Measurements from ENCODE around the gene EEF1AKMT2. TPM values are rescaled to one million over a fixed set of nuclear protein-coding genes. Genes with fewer than 3 reads are reported as not detected.

The EEF1AKMT2 gene
- total and polyA plus RNA-seq, 2 donors, result 22.3 to 27.3 TPM

DNA sequence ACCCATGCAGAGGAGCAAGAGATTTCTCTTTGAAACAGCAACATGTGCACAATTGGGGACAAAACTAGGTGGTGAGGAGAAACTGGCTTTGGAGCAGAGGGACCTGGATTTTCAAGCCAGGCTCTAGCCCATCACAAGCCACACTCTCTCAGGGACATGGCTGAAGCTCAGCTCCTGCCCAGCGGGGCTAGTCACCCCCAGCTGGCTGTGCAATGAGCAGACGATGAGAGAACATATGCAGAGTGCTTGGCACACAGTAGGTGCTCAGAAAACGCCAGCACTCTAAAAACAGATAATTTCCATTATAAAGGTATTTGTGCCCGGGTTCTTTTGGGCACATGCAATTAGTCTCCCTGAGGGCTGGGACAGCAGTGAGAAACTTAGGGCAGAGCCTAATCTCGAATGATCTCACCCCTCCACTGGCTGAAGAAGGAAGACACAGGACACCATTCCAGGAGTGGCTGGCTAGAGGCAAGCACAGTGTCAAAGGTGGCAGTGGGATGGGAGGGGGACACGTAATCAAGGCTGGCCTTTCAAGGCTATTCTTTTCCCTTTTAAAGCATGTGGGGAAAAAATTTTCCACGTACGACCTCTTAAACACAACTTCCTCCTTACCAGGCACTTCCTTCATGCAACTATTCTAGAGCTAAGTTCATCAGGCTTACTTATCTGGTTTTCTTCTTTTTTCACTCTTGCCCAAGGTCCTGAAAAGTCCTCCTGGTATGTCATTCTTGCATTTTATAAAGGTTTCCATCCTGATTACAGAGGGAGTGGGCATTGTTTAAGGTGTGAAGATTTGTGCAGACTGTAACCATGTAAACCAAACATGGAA is 62.6 kb downstream of the EEF1AKMT2 start:
- Histone ChIP-seq H3K27me3 (ENCODE audit: control insufficient read depth in 2 of 2, insufficient read depth in 1 of 2, low read length in 1 of 2) (no peaks in the 10 kb centered on the region), H3K4me3 (ENCODE audit: low read length in 2 of 2) (peak overlapping the region in 1 of 2 donors; percentile 14), H3K4me1 (ENCODE audit: control insufficient read depth in 2 of 2, insufficient read depth in 2 of 2, low read length in 2 of 2) (peaks cover 82 to 97% of the 10 kb centered on the region in 2 donors), H3K9me3 (ENCODE audit: control insufficient read depth in 2 of 2, insufficient read depth in 1 of 2, low read length in 1 of 2) (no peaks in the 10 kb centered on the region), H3K36me3 (ENCODE audit: control insufficient read depth in 2 of 2, insufficient read depth in 2 of 2, low read length in 1 of 2) (peaks cover 26 to 74% of the 10 kb centered on the region in 2 donors), H3K27ac (ENCODE audit: low read depth in 1 of 2, low read length in 1 of 2) (peak overlapping the region; percentile 76 to 86)
- no peak for DNase-seq (ENCODE audit: low read depth in 6 of 9, low spot score in 9 of 9)
- 68% methylated on average over 8 of the region's 8 CpGs for WGBS

- H3K36me3 ChIP-seq (ENCODE audit: control insufficient read depth in 2 of 2, insufficient read depth in 2 of 2, low read length in 1 of 2), result peaks cover 26 to 73% of the 10 kb centered on the region in 2 donors
- peaks cover 82 to 97% of the 10 kb centered on the region in 2 donors for H3K4me1 ChIP-seq (ENCODE audit: control insufficient read depth in 2 of 2, insufficient read depth in 2 of 2, low read length in 2 of 2)
- H3K9me3 ChIP-seq (ENCODE audit: control insufficient read depth in 2 of 2, insufficient read depth in 1 of 2, low read length in 1 of 2), result no peaks in the 10 kb centered on the region
- WGBS, result 55% methylated on average over 14 of the region's 14 CpGs
- DNase-seq (ENCODE audit: low read depth in 6 of 9, low spot score in 9 of 9), result peak in 1 of 9 donors; percentile 66
- peak overlapping the region; percentile 76 to 95 for H3K27ac ChIP-seq (ENCODE audit: low read depth in 1 of 2, low read length in 1 of 2)
- H3K27me3 ChIP-seq (ENCODE audit: control insufficient read depth in 2 of 2, insufficient read depth in 1 of 2, low read length in 1 of 2), result no peaks in the 10 kb centered on the region
- H3K4me3 ChIP-seq (ENCODE audit: low read length in 2 of 2), result peak overlapping the region in 1 of 2 donors; percentile 2
Observed at GRCh38 chr10:124728071-124728829, 63.4 kb downstream of the EEF1AKMT2 start.

- DNase-seq (ENCODE audit: low read depth in 6 of 9, low spot score in 9 of 9), result no peak
- Histone ChIP-seq H3K4me1 (ENCODE audit: control insufficient read depth in 2 of 2, insufficient read depth in 2 of 2, low read length in 2 of 2) (peaks cover 84 to 97% of the 10 kb centered on the region in 2 donors), H3K27ac (ENCODE audit: low read depth in 1 of 2, low read length in 1 of 2) (peak overlapping the region; percentile 4 to 95), H3K9me3 (ENCODE audit: control insufficient read depth in 2 of 2, insufficient read depth in 1 of 2, low read length in 1 of 2) (no peaks in the 10 kb centered on the region), H3K36me3 (ENCODE audit: control insufficient read depth in 2 of 2, insufficient read depth in 2 of 2, low read length in 1 of 2) (peaks cover 29 to 68% of the 10 kb centered on the region in 2 donors), H3K4me3 (ENCODE audit: low read length in 2 of 2) (no peak overlapping the region), H3K27me3 (ENCODE audit: control insufficient read depth in 2 of 2, insufficient read depth in 1 of 2, low read length in 1 of 2) (no peaks in the 10 kb centered on the region)
- 95% methylated on average over 6 of the region's 6 CpGs for WGBS
Observed at GRCh38 chr10:124727361-124727960, 64.2 kb downstream of the EEF1AKMT2 start.

GRCh38 chr10:124725791-124726190 is 65.9 kb downstream of the EEF1AKMT2 start:
- H3K27me3 ChIP-seq (ENCODE audit: control insufficient read depth in 2 of 2, insufficient read depth in 1 of 2, low read length in 1 of 2), result no peaks in the 10 kb centered on the region
- 89% methylated on average over 7 of the region's 7 CpGs for WGBS
- peaks cover 85 to 96% of the 10 kb centered on the region in 2 donors for H3K4me1 ChIP-seq (ENCODE audit: control insufficient read depth in 2 of 2, insufficient read depth in 2 of 2, low read length in 2 of 2)
- H3K36me3 ChIP-seq (ENCODE audit: control insufficient read depth in 2 of 2, insufficient read depth in 2 of 2, low read length in 1 of 2), result peaks cover 29 to 59% of the 10 kb centered on the region in 2 donors
- no peaks in the 10 kb centered on the region for H3K9me3 ChIP-seq (ENCODE audit: control insufficient read depth in 2 of 2, insufficient read depth in 1 of 2, low read length in 1 of 2)
- H3K4me3 ChIP-seq (ENCODE audit: low read length in 2 of 2), result no peak overlapping the region
- H3K27ac ChIP-seq (ENCODE audit: low read depth in 1 of 2, low read length in 1 of 2), result peak overlapping the region; percentile 53 to 88
- DNase-seq (ENCODE audit: low read depth in 6 of 9, low spot score in 9 of 9), result no peak

GRCh38 chr10:124725171-124725631 is 66.5 kb downstream of the EEF1AKMT2 start:
- H3K27ac ChIP-seq (ENCODE audit: low read depth in 1 of 2, low read length in 1 of 2), result peak overlapping the region; percentile 88 to 94
- peaks cover 29 to 55% of the 10 kb centered on the region in 2 donors for H3K36me3 ChIP-seq (ENCODE audit: control insufficient read depth in 2 of 2, insufficient read depth in 2 of 2, low read length in 1 of 2)
- peaks cover 83 to 94% of the 10 kb centered on the region in 2 donors for H3K4me1 ChIP-seq (ENCODE audit: control insufficient read depth in 2 of 2, insufficient read depth in 2 of 2, low read length in 2 of 2)
- H3K4me3 ChIP-seq (ENCODE audit: low read length in 2 of 2), result no peak overlapping the region
- H3K9me3 ChIP-seq (ENCODE audit: control insufficient read depth in 2 of 2, insufficient read depth in 1 of 2, low read length in 1 of 2), result no peaks in the 10 kb centered on the region
- DNase-seq (ENCODE audit: low read depth in 6 of 9, low spot score in 9 of 9), result no peak
- WGBS, result 76% methylated on average over 9 of the region's 9 CpGs
- no peaks in the 10 kb centered on the region for H3K27me3 ChIP-seq (ENCODE audit: control insufficient read depth in 2 of 2, insufficient read depth in 1 of 2, low read length in 1 of 2)

GRCh38 chr10:124724279-124725027 is 67.2 kb downstream of the EEF1AKMT2 start:
- 88% methylated on average over 20 of the region's 20 CpGs for WGBS
- Histone ChIP-seq H3K4me3 (ENCODE audit: low read length in 2 of 2) (no peak overlapping the region), H3K27ac (ENCODE audit: low read depth in 1 of 2, low read length in 1 of 2) (peak overlapping the region; percentile 88 to 94), H3K36me3 (ENCODE audit: control insufficient read depth in 2 of 2, insufficient read depth in 2 of 2, low read length in 1 of 2) (peaks cover 26 to 47% of the 10 kb centered on the region in 2 donors), H3K27me3 (ENCODE audit: control insufficient read depth in 2 of 2, insufficient read depth in 1 of 2, low read length in 1 of 2) (no peaks in the 10 kb centered on the region), H3K9me3 (ENCODE audit: control insufficient read depth in 2 of 2, insufficient read depth in 1 of 2, low read length in 1 of 2) (no peaks in the 10 kb centered on the region), H3K4me1 (ENCODE audit: control insufficient read depth in 2 of 2, insufficient read depth in 2 of 2, low read length in 2 of 2) (peaks cover 81 to 94% of the 10 kb centered on the region in 2 donors)
- no peak for DNase-seq (ENCODE audit: low read depth in 6 of 9, low spot score in 9 of 9)

GRCh38 chr10:124723826-124724225 is 67.9 kb downstream of the EEF1AKMT2 start:
- peaks cover 81 to 94% of the 10 kb centered on the region in 2 donors for H3K4me1 ChIP-seq (ENCODE audit: control insufficient read depth in 2 of 2, insufficient read depth in 2 of 2, low read length in 2 of 2)
- WGBS, result 91% methylated on average over 9 of the region's 9 CpGs
- no peak overlapping the region for H3K4me3 ChIP-seq (ENCODE audit: low read length in 2 of 2)

More at GRCh38 chr10:124723826-124724225, 67.9 kb downstream of the EEF1AKMT2 start:
- Histone ChIP-seq H3K9me3 (ENCODE audit: control insufficient read depth in 2 of 2, insufficient read depth in 1 of 2, low read length in 1 of 2) (no peaks in the 10 kb centered on the region), H3K27ac (ENCODE audit: low read depth in 1 of 2, low read length in 1 of 2) (peak overlapping the region; percentile 88 to 94), H3K27me3 (ENCODE audit: control insufficient read depth in 2 of 2, insufficient read depth in 1 of 2, low read length in 1 of 2) (no peaks in the 10 kb centered on the region), H3K36me3 (ENCODE audit: control insufficient read depth in 2 of 2, insufficient read depth in 2 of 2, low read length in 1 of 2) (peaks cover 26 to 42% of the 10 kb centered on the region in 2 donors)
- DNase-seq (ENCODE audit: low read depth in 6 of 9, low spot score in 9 of 9), result no peak
